Measurements from ENCODE around the gene PRDM11. TPM values are rescaled to one million over a fixed set of nuclear protein-coding genes. Genes with fewer than 3 reads are reported as not detected.

The PRDM11 gene
- total and polyA plus RNA-seq, 2 donors from 2014 or later: 2.9 to 22.5 TPM

- intact Hi-C loops (cut with DNase I): no loop called here
- no peaks in the 10 kb centered on the region for H3K36me3 ChIP-seq (ENCODE audit: control insufficient read depth in 2 of 3, insufficient read depth in 3 of 3, low read length in 3 of 3)
- no peak for FAIRE-seq
- DNase-seq: peak in 3 of 5 donors; percentile 4 to 60 (median 36)
- no peak overlapping the region for H3K9ac ChIP-seq (ENCODE audit: low read length in 3 of 3)
- no peaks in the 10 kb centered on the region for H3K27me3 ChIP-seq (ENCODE audit: control insufficient read depth, insufficient read depth, low read length)
- no peaks in the 10 kb centered on the region for H3K9me3 ChIP-seq (ENCODE audit: control insufficient read depth in 2 of 3, insufficient read depth in 1 of 3, low read length in 3 of 3)
- no peak overlapping the region for H3K4me3 ChIP-seq (ENCODE audit: low read length in 3 of 3)
- H3K4me1 ChIP-seq (ENCODE audit: control insufficient read depth in 2 of 3, insufficient read depth in 2 of 3, low read depth in 1 of 3, low read length in 3 of 3): peaks cover 0 to 3% (median 0%) of the 10 kb centered on the region in 3 donors
- H3K27ac ChIP-seq (ENCODE audit: low read depth in 2 of 2, low read length in 2 of 2): no peak overlapping the region
- TF ChIP-seq CTCF (IDR thresholded peaks at IDR 0.05; ENCODE audit: borderline replicate concordance, extremely low read depth, insufficient read depth): no peak
These were observed 40.5 kb upstream of the PRDM11 start for GRCh38 chr11:45105984-45106375.

GRCh38 chr11:45106440-45106839 lies 40.0 kb upstream of the PRDM11 start:
- FAIRE-seq: no peak
- no peak overlapping the region for H3K4me3 ChIP-seq (ENCODE audit: low read length in 3 of 3)
- intact Hi-C loops (cut with DNase I): no loop called here
- H3K27ac ChIP-seq (ENCODE audit: low read depth in 2 of 2, low read length in 2 of 2): no peak overlapping the region
- no peaks in the 10 kb centered on the region for H3K36me3 ChIP-seq (ENCODE audit: control insufficient read depth in 2 of 3, insufficient read depth in 3 of 3, low read length in 3 of 3)
- DNase-seq: peak in 2 of 5 donors; percentile 4 to 39
- peaks cover 0 to 3% (median 0%) of the 10 kb centered on the region in 3 donors for H3K4me1 ChIP-seq (ENCODE audit: control insufficient read depth in 2 of 3, insufficient read depth in 2 of 3, low read depth in 1 of 3, low read length in 3 of 3)
- no peak for TF ChIP-seq CTCF (IDR thresholded peaks at IDR 0.05; ENCODE audit: borderline replicate concordance, extremely low read depth, insufficient read depth)
- no peaks in the 10 kb centered on the region for H3K27me3 ChIP-seq (ENCODE audit: control insufficient read depth, insufficient read depth, low read length)
- H3K9me3 ChIP-seq (ENCODE audit: control insufficient read depth in 2 of 3, insufficient read depth in 1 of 3, low read length in 3 of 3): no peaks in the 10 kb centered on the region
- H3K9ac ChIP-seq (ENCODE audit: low read length in 3 of 3): no peak overlapping the region

- intact Hi-C loops (cut with DNase I): no loop called here
- H3K27ac ChIP-seq (ENCODE audit: low read depth in 2 of 2, low read length in 2 of 2): no peak overlapping the region
- FAIRE-seq (no peak), DNase-seq (peak in 2 of 5 donors; percentile 6 to 32)
- H3K27me3 ChIP-seq (ENCODE audit: control insufficient read depth, insufficient read depth, low read length): no peaks in the 10 kb centered on the region
- no peak overlapping the region for H3K9ac ChIP-seq (ENCODE audit: low read length in 3 of 3)
- no peaks in the 10 kb centered on the region for H3K36me3 ChIP-seq (ENCODE audit: control insufficient read depth in 2 of 3, insufficient read depth in 3 of 3, low read length in 3 of 3)
- H3K9me3 ChIP-seq (ENCODE audit: control insufficient read depth in 2 of 3, insufficient read depth in 1 of 3, low read length in 3 of 3): no peaks in the 10 kb centered on the region
- TF ChIP-seq CTCF (IDR thresholded peaks at IDR 0.05; ENCODE audit: borderline replicate concordance, extremely low read depth, insufficient read depth): no peak
- peaks cover 0 to 3% (median 0%) of the 10 kb centered on the region in 3 donors for H3K4me1 ChIP-seq (ENCODE audit: control insufficient read depth in 2 of 3, insufficient read depth in 2 of 3, low read depth in 1 of 3, low read length in 3 of 3)
- no peak overlapping the region for H3K4me3 ChIP-seq (ENCODE audit: low read length in 3 of 3)
These were observed 39.4 kb upstream of the PRDM11 start for GRCh38 chr11:45107029-45107428.
